ENCODE results near the gene BTBD7. TPM values are rescaled to one million over a fixed set of nuclear protein-coding genes. Genes with fewer than 3 reads are reported as not detected.

The BTBD7 gene
- total RNA-seq, 1 experiment from 2014 or later, result 30.8 TPM

- no peak overlapping the region for H3K4me2 ChIP-seq (ENCODE audit: low read length)
- no peaks in the 10 kb centered on the region for H3K27me3 ChIP-seq (ENCODE audit: insufficient read depth, low read length)
- ATAC-seq (no peak), DNase-seq (ENCODE audit: low read depth, low spot score) (no peak)
- POLR2A ChIA-PET, result no interaction called here
- BruUV-seq (replicated peaks), result no TSS peak
- intact Hi-C loops (cut with micrococcal nuclease), result no loop called here
- no peak overlapping the region for H3K27ac ChIP-seq (ENCODE audit: low read depth, low read length)
- H3K4me3 ChIP-seq (replicated peaks in 1 of 2; ENCODE audit: low read depth in 1 of 2, low read length in 2 of 2), result no peak overlapping the region
- H3K9me3 ChIP-seq (ENCODE audit: control insufficient read depth in 1 of 2, insufficient read depth in 1 of 2, low read depth in 1 of 2, low read length in 2 of 2), result no peaks in the 10 kb centered on the region
- peaks cover 84% of the 10 kb centered on the region for H3K79me2 ChIP-seq (ENCODE audit: insufficient read depth, low read length)
- no peak overlapping the region for H3K9ac ChIP-seq (ENCODE audit: low read length)
- RAD21 ChIA-PET (ENCODE audit: low non-redundant PET in 1 of 2, low total read pairs in 2 of 2, uncharacterized antibody in 2 of 2, unreplicated experiment in 2 of 2), result no interaction called here
- no peak for TF ChIP-seq RAD21 (IDR thresholded peaks at IDR 0.05; ENCODE audit: low read depth)
- TF ChIP-seq JUND (IDR thresholded peaks at IDR 0.05), result no peak
- no peak for TF ChIP-seq FOSL1 (IDR thresholded peaks at IDR 0.05; ENCODE audit: low read depth)
- TF ChIP-seq SIN3A (IDR thresholded peaks at IDR 0.05; ENCODE audit: low read depth), result no peak
- TF ChIP-seq CBX3 (IDR thresholded peaks at IDR 0.05; ENCODE audit: low read depth), result no peak
- TF ChIP-seq ZNF274 (IDR thresholded peaks at IDR 0.05; ENCODE audit: low read depth, low read length), result no peak
- no peak for TF ChIP-seq POLR2A (IDR thresholded peaks at IDR 0.05; ENCODE audit: borderline replicate concordance, extremely low read depth, insufficient read depth, insufficient read length)
- TF ChIP-seq, protein P1, sequence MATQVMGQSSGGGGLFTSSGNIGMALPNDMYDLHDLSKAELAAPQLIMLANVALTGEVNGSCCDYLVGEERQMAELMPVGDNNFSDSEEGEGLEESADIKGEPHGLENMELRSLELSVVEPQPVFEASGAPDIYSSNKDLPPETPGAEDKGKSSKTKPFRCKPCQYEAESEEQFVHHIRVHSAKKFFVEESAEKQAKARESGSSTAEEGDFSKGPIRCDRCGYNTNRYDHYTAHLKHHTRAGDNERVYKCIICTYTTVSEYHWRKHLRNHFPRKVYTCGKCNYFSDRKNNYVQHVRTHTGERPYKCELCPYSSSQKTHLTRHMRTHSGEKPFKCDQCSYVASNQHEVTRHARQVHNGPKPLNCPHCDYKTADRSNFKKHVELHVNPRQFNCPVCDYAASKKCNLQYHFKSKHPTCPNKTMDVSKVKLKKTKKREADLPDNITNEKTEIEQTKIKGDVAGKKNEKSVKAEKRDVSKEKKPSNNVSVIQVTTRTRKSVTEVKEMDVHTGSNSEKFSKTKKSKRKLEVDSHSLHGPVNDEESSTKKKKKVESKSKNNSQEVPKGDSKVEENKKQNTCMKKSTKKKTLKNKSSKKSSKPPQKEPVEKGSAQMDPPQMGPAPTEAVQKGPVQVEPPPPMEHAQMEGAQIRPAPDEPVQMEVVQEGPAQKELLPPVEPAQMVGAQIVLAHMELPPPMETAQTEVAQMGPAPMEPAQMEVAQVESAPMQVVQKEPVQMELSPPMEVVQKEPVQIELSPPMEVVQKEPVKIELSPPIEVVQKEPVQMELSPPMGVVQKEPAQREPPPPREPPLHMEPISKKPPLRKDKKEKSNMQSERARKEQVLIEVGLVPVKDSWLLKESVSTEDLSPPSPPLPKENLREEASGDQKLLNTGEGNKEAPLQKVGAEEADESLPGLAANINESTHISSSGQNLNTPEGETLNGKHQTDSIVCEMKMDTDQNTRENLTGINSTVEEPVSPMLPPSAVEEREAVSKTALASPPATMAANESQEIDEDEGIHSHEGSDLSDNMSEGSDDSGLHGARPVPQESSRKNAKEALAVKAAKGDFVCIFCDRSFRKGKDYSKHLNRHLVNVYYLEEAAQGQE (IDR thresholded peaks at IDR 0.05; ENCODE audit: low read depth), result no peak
- TF ChIP-seq TCF7L2 (IDR thresholded peaks at IDR 0.05; ENCODE audit: borderline replicate concordance, extremely low read depth, insufficient read depth, insufficient read length), result no peak
- no peak for TF ChIP-seq CTCF (IDR thresholded peaks at IDR 0.05 in 2 of 3, conservative IDR thresholded peaks at IDR 0.05 in 1 of 3; ENCODE audit: borderline replicate concordance in 1 of 3, insufficient read depth in 1 of 3, low read depth in 2 of 3, low read length in 2 of 3)
- no peak for TF ChIP-seq ZFX (IDR thresholded peaks at IDR 0.05)
- no peak overlapping the region for H2AFZ ChIP-seq (ENCODE audit: low read depth, low read length, poor library complexity, severe bottlenecking)
- CTCF ChIA-PET, result no interaction called here
- no peaks in the 10 kb centered on the region for H3K36me3 ChIP-seq (ENCODE audit: control insufficient read depth in 1 of 2, insufficient read depth in 2 of 2, low read length in 2 of 2)
- no peaks in the 10 kb centered on the region for H3K9me2 ChIP-seq (ENCODE audit: insufficient read depth)
- H3K4me1 ChIP-seq (ENCODE audit: control insufficient read depth in 1 of 2, insufficient read depth in 2 of 2, low read length in 2 of 2), result peaks cover 15 to 30% of the 10 kb centered on the region in 2 experiments
- H4K20me1 ChIP-seq (ENCODE audit: insufficient read depth), result 0 out of 2 replicates have a peak, but pooled peaks cover 8% of the 10 kb centered on the region
These were observed 27.0 kb downstream of the BTBD7 start for GRCh38 chr14:93305725-93306418.
